HG03108 (cell line): ENCODE results near the gene MLF2.

ENCODE experiments used
- ATAC-seq: cut with Tn5 transposase; IDR thresholded peaks from one replicate; pipeline ENCODE4 v1.9.1; 2021; ENCODE audit warnings: moderate library complexity; ENCODE audit not compliant: unreplicated experiment

MLF2 gene

DNA sequence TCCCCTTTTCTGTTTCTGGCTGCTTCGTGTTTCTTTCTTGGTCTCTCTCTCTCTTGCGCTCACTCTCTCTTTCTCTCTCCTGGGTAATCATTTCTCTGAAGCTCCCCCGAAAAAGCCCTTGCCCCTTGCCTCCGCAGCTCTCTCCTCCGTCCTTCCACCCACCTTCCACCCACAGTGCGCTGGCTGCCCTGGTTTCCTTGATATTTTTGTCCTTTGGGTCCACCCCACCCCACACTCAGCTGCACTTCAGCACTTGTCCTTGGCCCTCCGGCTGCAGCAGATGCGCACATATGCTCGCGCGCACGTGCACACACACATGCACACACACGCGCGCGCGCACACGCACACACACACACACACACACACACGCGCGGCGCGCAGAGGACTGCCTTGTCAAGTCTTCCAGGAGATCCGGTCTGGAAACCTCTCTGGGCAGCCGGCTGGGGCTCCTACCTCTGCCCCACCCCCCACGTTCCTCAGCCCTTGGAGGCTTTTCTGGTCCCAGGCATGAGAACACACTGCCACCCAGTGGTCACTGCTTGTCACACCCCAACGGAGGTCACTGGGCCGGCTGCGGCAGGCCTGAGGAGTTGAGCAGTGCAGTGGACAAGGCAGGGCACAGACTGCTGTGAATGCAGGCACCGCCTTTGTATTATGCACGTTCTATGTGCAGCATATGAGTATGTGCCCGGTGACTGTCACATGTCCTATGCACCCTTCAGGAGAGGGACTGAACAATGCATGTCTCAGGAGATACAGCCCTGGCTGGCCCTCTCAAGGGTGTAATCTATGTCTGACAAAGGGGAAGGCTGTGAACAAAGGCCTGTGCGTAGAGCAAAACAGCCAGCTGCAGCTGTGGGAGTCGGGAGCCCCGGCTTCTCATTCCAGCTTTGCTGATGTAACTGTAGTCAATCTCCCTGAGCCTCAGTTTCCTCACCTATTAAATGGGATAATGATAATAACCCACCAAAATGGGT is 25.9 kb upstream of the MLF2 start:
- peak; percentile 83 for ATAC-seq

DNA sequence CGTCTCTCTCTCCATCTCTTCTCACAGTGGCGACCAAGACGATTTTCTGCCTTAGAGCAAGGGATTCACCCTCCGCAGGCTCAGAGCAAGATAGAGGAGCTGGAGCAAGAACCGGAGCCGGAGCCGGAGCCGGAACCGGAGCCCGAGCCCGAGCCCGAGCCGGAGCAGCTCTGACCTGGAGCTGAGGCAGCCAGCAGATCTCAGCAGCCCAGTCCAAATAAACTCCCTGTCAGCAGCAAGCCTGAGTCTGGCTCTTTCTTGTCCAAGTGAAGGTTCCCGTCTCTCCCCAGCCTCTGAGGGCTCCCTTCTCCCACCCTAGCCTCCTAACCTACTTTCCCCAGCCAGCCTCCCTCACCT is 25.3 kb upstream of the MLF2 start:
- no peak for ATAC-seq

DNA sequence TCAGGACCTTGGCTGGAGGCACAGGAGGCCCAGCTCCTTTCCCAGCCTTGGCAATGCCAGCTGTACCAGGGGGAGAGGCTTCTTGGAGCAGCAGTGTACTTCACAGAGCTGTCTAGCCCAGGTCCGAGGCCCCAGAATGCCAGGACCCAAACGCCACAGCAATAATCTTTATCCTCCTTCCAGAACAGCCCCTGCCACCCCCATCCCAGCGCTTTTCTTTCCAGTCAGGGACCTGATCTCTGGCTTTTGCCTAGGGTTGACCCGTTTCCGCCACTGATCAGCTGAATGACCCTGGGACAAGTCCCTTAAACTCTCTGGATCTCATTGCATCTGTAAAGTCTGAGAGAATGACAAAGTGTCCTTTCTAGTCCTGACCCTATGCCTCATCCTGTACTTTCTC is 24.4 kb upstream of the MLF2 start:
- no peak for ATAC-seq

DNA sequence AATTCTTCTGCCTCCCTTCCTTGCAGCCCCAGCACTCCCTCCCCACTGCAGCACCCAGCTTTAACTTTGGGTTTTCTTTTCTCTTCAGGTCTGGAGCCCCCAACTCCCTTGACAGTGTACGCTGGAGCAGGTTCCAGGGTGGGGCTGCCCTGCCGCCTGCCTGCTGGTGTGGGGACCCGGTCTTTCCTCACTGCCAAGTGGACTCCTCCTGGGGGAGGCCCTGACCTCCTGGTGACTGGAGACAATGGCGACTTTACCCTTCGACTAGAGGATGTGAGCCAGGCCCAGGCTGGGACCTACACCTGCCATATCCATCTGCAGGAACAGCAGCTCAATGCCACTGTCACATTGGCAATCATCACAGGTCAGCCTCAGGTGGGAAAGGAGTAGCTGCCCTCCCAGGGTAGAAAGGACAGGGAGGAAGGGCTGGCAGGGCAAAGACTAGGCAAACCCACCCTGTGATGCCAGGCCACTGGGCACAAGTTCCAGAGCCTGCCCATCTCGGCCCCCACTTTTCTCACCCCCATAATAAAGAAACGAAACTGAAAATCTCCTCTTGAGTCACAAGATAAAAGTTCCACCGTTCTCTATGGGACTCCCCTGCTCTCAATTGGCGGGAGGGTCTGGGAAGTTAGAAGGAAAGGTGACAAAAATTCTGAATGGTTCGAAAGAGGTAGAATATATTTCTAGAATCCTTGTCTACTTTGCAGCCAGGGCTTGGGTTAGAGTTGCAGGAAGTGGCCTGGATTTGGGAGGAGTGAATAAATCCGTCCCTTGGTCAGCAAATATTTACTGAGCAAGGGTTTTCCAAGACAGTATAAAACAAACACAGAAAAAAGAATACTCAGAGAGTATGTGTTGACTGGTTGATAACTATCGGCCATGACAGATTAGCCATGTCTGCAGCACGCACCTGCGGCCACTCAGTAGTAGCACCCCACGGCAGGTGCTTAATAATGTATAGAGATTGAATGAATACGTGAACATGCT is 22.5 kb upstream of the MLF2 start:
- no peak for ATAC-seq

DNA sequence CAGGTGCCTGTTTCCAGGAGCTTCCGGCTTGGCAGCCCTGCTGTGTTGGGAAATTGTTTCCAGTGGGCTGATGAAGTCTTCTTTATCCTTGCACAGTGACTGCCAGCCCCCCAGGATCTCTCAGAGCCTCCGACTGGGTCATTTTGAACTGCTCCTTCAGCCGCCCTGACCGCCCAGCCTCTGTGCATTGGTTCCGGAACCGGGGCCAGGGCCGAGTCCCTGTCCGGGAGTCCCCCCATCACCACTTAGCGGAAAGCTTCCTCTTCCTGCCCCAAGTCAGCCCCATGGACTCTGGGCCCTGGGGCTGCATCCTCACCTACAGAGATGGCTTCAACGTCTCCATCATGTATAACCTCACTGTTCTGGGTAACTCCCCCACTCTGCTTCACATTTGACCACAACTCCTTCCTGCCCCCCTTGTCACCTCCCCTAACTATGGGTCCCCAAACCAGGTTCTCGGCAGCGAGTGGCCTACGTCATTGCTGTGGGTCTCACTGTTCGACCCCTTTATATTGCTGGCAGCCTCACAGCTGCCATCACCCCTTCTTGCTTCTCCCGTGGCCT is 21.6 kb upstream of the MLF2 start:
- ATAC-seq, result no peak

DNA sequence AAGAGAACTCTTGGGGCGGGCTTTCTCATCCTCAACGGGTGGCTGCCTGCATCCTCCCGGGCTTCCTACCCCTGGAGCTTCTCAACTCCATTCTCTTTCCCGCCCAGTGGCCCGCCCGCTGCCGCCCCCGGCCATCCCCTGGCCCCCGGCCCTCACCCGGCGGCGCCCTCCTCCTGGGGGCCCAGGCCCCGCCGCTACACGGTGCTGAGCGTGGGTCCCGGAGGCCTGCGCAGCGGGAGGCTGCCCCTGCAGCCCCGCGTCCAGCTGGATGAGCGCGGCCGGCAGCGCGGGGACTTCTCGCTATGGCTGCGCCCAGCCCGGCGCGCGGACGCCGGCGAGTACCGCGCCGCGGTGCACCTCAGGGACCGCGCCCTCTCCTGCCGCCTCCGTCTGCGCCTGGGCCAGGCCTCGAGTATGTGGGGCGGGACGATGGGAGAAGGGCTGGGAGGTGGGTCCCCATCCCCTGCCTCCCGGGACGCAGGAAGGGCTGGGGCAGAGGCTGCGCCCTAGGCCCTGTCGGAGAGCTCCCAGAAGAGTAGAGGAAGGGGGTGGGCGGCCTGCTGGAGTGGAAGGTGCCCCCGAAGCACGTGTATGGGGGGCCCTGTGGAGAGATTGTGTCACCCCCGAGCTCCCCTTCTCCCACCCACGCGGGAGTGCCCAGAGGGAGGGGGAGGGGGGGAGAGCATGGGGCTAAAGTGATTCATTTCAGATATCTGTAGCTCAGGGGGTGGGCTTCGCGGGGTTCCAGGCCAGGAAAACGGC is 20.8 kb upstream of the MLF2 start:
- no peak for ATAC-seq

DNA sequence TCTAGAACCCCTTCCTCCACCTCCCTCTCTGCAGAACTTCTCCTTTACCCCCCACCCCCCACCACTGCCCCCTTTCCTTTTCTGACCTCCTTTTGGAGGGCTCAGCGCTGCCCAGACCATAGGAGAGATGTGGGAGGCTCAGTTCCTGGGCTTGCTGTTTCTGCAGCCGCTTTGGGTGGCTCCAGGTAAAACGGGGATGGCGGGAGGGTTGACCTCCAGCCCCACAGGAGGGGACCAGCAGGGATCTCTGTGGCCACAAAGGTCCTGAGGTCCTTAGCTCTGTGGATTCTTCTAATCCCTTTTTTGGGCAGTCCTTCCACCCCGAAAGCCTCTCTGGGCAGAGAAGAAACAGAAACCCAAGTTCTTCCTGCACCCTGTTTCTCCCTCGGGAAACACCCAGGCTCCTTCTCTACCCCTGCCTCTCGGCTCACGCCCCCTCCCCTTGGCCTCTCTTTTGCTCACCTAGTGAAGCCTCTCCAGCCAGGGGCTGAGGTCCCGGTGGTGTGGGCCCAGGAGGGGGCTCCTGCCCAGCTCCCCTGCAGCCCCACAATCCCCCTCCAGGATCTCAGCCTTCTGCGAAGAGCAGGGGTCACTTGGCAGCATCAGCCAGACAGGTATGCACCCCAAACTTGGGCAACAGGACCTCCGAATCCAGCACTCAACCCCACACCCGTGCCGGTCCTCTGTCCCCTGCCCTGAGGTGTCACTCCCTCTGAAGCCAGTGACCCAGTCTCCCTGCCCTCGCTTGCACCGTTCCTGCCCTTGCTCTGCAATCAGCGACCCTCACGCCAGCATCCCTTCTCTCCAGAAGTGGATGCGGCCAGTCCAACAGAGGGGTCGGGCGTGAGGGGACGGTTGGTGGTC is 20.0 kb upstream of the MLF2 start:
- ATAC-seq, result no peak

DNA sequence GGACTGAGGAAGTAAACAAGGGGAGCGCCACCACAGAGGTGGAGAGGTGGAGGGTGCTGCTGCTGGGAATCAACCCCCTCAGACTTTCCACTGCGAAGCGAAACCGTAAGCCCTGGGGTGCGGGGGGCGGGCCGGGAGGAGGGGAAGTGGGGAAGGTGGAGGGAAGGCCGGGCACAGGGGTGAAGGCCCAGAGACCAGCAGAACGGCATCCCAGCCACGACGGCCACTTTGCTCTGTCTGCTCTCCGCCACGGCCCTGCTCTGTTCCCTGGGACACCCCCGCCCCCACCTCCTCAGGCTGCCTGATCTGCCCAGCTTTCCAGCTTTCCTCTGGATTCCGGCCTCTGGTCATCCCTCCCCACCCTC is 19.4 kb upstream of the MLF2 start, which contains the start of gene LAG3:
LAG3 (plus strand) TSS at position 190 of the 365 bp plus-strand sequence. CDS start 333 bp downstream, outside the sequence.
- no peak for ATAC-seq

DNA sequence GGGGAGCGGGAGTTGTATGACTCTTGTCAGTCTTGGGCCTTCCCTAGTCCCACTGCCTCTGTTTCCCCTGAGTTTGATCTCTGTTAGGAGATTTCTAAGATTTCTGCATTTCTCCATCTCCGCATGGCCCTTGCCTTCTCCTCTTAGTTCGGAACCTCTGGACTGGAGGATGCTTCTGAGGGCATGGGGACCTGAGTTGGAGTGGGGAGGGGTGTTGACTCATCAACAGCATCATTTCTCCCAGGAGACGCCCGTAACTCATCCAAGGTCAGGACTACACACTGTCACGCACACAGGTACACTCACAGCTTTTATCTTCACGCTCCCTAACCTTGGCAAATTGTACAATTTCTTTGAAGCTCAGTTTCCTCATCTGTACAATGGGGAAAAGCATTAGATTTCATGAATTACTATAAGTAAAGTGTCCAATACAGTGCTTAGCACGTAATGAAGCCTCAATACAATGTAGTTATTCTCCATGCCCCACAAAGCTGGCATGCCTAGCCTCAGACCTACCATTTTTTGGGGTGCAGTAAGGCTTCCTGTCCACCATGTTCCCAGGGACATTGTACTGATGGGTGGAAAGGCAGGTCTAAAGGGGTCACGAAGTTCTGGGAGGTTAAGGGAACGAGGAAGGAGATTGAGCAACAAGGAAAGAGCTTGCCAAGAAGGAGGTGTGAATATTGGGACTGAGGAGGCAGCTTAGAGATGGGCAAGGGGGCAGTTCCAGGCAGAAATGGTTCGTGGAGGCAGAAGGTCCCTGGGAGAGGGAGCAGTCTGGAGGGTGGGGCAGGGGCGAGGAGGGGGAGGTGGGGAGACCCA is 18.8 kb upstream of the MLF2 start:
- ATAC-seq, result no peak

DNA sequence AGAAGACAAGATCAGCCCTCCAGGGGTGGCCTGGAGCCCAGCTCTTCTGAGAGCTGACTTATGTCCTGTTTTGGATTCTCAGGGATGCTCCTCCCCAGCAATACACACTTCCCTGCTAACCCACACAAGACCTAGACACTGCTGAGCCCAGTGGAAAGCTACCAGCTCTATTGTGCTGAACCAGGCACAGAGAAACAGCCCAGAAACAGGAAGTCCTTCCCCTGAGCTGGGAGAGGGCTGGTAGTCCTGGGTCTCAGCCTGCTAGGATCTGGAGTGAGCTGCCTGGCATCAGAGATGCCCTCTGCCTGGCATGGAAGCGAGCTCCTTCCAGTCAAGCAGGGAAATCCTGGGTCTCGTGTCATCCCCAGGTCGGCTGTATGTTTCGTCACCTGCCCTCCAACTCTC is 18.2 kb upstream of the MLF2 start:
- no peak for ATAC-seq

DNA sequence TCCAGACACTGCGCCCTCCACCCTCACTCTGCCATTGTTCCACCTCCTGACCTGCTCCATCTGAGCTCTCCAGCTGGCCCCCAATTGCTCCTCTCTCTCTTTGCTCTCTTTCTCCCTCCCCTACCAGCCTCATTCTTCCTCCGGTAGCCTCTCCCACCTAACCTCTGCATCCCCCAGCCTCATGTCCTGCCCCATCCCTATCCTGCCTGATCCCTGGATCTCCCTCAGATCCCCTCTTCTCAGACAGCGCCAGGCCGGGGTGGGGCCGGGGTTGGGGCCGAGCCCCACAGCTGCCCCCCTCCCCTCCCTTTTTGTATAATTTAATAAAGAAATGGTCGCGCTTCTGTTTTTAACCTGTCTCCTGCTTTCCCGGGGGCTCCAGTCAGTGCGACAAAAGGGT is 17.7 kb upstream of the MLF2 start:
- ATAC-seq, result no peak

DNA sequence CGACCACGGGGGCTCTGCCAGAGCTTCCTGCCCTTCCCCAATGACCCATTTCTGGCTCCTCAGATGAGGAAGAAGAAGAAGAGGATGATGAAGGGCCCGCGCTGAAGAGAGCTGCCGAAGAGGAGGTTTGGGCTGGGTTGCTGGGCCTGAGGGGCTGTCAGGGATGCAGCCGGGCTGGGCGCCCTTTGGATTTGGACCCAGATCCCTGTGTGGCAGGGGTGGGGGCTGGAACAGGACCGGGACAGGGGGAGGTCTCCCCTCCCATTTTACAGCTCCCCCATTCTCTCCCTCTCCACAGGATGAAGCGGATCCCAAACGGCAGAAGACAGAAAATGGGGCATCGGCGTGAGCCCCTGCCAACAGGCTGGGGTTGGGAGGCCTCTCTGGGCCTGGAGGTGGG is 17.2 kb upstream of the MLF2 start:
- ATAC-seq, result no peak

DNA sequence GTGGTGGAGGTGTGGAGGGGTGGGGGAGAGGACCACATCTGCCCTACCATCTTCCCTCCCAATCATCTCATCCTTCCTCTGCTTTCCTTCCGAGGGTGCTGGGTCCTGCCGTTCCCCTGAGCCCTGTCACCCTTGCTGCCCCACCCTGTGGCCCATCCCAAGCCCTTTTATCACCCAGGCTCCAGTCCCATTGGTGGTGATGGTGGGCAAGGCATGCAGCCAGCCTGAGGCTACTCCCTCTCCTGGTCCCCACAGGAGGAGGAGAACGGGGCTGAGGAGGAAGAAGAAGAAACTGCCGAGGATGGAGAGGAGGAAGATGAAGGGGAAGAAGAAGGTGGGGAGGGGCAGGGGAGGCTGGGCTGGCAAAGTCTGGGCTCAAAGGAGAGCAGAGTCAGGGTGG is 16.7 kb upstream of the MLF2 start:
- no peak for ATAC-seq

DNA sequence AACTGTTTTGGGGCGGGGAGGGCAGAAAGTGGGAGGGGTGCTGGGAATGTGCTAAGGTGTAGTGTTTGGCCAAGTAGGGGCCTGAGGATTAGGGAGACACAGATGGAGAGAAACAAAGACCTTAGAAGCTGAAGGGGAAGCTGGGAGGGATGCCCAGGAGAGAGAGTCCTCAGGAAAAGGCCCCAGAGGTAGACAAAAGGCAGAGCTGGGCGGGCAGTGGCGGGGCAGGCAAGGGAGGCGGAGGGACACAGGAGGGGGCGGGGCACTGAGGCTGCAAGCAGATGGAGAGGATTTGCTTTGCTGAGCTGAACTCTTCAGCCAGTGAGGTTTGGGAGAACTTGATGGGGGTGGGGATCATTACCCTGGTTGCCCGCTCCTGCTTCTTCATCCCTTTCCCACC is 16.0 kb upstream of the MLF2 start:
- no peak for ATAC-seq

DNA sequence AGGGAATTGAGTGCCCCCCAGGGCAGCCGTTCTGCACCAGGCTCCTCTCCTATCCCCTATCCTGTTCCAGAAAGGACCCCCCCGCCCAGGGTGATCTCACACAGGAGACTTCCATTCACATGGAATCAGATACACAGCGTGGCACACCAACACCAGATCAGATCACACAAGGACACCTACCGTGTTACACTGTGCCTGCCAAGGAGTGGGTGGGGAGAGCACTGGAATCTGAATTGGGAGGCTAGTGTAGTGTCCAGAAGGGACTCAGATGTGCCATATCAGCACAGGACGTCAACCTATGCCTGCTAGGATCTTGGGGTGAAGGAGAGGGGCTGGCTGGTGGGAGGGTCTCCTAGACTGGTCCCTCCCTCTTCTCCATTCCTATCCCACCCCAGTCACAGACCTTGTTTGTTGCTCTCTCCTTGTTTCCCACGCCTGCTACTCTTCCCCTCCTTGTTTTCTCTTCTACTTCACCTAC is 15.5 kb upstream of the MLF2 start:
- no peak for ATAC-seq

DNA sequence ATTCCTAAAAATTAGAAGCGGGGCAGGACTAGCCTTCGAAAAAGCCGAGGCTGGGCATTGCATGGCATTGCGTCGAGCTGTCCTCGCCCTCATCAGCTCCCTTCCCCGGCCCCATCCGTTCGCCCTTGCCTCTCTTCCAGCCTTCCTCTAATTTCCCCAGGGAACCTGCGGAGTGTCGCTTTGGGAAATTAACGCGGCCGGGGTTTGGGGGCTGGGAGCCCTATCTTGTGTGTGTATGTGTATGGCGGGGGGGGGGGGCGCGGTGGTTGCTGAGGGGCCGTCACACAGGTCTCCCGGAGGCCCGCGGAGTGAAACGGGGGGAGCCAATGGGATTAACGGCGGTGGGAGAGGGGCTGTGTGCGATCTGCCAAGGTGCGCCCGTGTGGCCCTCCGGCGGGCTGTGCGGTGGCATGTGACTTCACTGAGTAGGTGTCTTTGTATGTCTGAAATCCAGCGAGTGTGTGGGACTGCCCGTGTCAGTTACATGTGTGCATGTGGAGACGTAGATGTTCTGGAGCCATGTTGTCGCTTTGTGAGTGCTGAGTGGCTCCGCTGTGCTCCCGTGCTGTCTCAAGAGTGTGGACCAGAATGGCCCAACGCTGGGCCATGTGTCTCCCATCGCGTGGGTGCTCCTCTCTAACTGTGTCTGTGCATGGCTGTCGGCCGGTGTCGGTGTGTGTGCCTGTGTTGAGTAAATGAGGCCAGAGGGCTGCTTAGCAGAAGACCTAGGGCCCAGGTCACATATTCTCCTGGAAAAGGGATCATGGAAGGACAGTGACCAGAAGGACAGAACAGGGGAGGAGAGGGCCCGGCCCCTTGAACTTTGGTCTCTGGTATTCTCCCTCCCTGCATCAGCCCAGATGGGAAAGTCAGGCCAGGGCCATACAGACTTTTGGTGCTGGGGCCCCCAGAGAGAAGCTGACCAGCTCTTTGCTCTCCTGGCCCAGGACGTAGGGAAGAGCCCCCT is 14.7 kb upstream of the MLF2 start:
- ATAC-seq, result no peak

DNA sequence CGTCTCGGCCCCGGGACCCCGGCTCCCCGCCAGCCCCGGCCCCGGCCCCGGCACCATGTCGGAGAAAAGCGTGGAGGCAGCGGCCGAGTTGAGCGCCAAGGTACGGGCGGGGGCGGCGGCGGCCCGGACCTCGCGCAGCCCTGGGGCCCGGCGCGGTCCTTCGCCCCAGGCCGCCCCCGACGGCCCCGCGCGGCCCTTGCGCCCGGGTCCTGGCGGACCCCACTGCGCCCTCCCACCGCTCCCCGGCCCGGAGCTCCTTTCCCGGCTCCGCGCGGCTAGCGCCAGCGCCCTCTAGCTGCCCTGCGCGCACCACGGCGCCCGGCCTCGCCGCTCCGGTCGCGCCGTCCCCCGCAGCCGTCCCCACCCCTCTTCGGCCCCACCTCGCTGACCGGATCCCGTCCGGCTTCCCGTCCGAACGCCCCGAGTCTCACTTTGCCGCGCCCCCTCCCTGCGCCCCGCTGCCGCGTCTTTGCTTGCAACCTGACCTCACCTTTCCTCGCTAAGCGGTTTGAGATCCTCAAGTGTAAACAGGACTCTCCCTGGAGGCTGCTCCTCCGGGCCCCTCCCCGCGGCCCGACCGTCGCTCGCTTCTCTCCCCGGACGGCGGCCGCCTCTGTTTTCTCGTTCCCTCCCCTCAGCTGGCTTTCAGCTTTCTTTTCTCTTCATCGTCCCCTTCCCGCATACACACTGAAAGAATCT is 13.9 kb upstream of the MLF2 start:
- ATAC-seq, result peak; percentile 49
